GM12864 (cell line): ENCODE data around the gene MAD1L1.

Experiments used
- DNase-seq: peaks from one replicate; pipeline ENCODE4 v3.0.0-alpha.2; 2011; ENCODE audit warnings: low read depth
- H3K4me3 ChIP-seq: 2 replicates; pipeline ENCODE4 v1.5.1; 2011; ENCODE audit warnings: mild to moderate bottlenecking, low read depth, low read length, control low read depth
- CTCF ChIP-seq: IDR thresholded peaks from 2 replicates; pipeline ENCODE4 v1.5.1; 2011; ENCODE audit warnings: low read depth, mild to moderate bottlenecking, moderate library complexity, low read length, control low read depth, inconsistent platforms; ENCODE audit errors: missing control alignments

Gene MAD1L1

GRCh38 chr7:2126621-2127020 is 106.1 kb downstream of the MAD1L1 start:
- no peak overlapping the region for H3K4me3 ChIP-seq
- no peak for DNase-seq
- TF ChIP-seq CTCF: no peak

GRCh38 chr7:2125931-2126330 is 106.8 kb downstream of the MAD1L1 start:
- no peak for DNase-seq
- no peak for TF ChIP-seq CTCF
- H3K4me3 ChIP-seq: no peak overlapping the region

- no peak overlapping the region for H3K4me3 ChIP-seq
- no peak for TF ChIP-seq CTCF
- no peak for DNase-seq
These were observed 108.0 kb downstream of the MAD1L1 start for GRCh38 chr7:2124604-2125345.

GRCh38 chr7:2123916-2124315 is 108.8 kb downstream of the MAD1L1 start:
- no peak for DNase-seq
- TF ChIP-seq CTCF: no peak
- no peak overlapping the region for H3K4me3 ChIP-seq

GRCh38 chr7:2123360-2123759 is 109.4 kb downstream of the MAD1L1 start:
- no peak overlapping the region for H3K4me3 ChIP-seq
- TF ChIP-seq CTCF: no peak
- DNase-seq: no peak

GRCh38 chr7:2122651-2123050 is 110.1 kb downstream of the MAD1L1 start:
- TF ChIP-seq CTCF: no peak
- DNase-seq: no peak
- no peak overlapping the region for H3K4me3 ChIP-seq
